SK-N-MC (cell line): ENCODE results near the gene IFFO2.

ENCODE experiments used
- DNase-seq: peaks from one replicate; pipeline ENCODE4 v3.0.0-alpha.2; 2011; ENCODE audit warnings: low read depth, low spot score
- H3K27ac ChIP-seq: fragments of 200-600 bp; sonication (generic); 2 replicates; pipeline ENCODE4 v1.5.1; 2016; ENCODE audit warnings: mixed run types
- H3K36me3 ChIP-seq: fragments of 200-600 bp; sonication (generic); 2 replicates; pipeline ENCODE4 v1.6.1; 2017; ENCODE audit warnings: antibody characterized with exemption, low read length, mixed read lengths; ENCODE audit not compliant: insufficient read depth
- H3K4me3 ChIP-seq: fragments of 200-600 bp; sonication (generic); 2 replicates; pipeline ENCODE4 v1.5.1; 2016
- H3K9ac ChIP-seq: fragments of 200-600 bp; sonication (generic); 2 replicates; pipeline ENCODE4 v1.8.0; 2017; ENCODE audit warnings: mixed run types, mixed read lengths; ENCODE audit not compliant: insufficient read length
- H3K9me3 ChIP-seq: fragments of 200-600 bp; sonication (generic); 2 replicates; pipeline ENCODE4 v1.6.1; 2017; ENCODE audit warnings: low read depth, mild to moderate bottlenecking, antibody characterized with exemption, low read length, moderate library complexity, mixed read lengths
- EZH2 ChIP-seq: fragments of 200-600 bp; sonication (generic); IDR thresholded peaks from one replicate; pipeline ENCODE4 v1.6.1; 2017; ENCODE audit warnings: antibody characterized with exemption
- FOXP2 ChIP-seq: optimal IDR thresholded peaks from 2 replicates; pipeline ENCODE3; 2011; ENCODE audit warnings: mild to moderate bottlenecking, moderate library complexity; ENCODE audit not compliant: insufficient read depth; ENCODE audit errors: extremely low read length, control extremely low read depth
- POLR2AphosphoS5 ChIP-seq: IDR thresholded peaks from 2 replicates; pipeline ENCODE4 v1.6.1; 2012; ENCODE audit warnings: mild to moderate bottlenecking, low read depth, low read length, borderline replicate concordance

The IFFO2 gene

DNA sequence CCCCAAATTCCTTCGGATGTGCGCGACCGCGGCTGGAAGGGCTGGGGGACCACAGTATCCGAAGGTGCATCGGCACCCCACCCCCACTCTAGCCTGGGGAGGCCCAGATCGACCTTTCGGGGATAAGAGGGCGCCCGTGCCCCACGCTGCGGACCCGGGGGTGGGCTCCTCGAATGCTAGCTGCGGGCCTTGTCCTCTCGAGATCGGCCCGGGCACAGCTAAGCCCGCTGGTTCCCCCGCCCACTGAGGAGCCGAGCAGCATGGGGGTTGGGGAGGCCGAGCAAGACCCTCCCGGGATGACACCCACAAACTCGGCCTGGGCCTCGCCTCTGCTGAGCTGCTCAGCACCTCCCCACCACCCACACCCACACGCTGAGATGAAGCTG is 653 bp upstream of the IFFO2 start:
- TF ChIP-seq FOXP2: no peak
- no peak for TF ChIP-seq POLR2AphosphoS5
- TF ChIP-seq EZH2: no peak
- Histone ChIP-seq H3K27ac (no peak overlapping the region), H3K9me3 (no peaks in the 10 kb centered on the region), H3K9ac (peak overlapping the region; percentile 52), H3K36me3 (no peaks in the 10 kb centered on the region), H3K4me3 (peak overlapping the region; percentile 81)
- DNase-seq: no peak

GRCh38 chr1:18955441-18956192 is 859 bp downstream of the IFFO2 start:
- H3K9ac ChIP-seq: peak overlapping the region; percentile 63
- peak overlapping the region; percentile 81 for H3K4me3 ChIP-seq
- H3K36me3 ChIP-seq: no peaks in the 10 kb centered on the region
- no peaks in the 10 kb centered on the region for H3K9me3 ChIP-seq
- no peak for DNase-seq
- no peak overlapping the region for H3K27ac ChIP-seq
- TF ChIP-seq FOXP2 (no peak), EZH2 (no peak), POLR2AphosphoS5 (no peak)

DNA sequence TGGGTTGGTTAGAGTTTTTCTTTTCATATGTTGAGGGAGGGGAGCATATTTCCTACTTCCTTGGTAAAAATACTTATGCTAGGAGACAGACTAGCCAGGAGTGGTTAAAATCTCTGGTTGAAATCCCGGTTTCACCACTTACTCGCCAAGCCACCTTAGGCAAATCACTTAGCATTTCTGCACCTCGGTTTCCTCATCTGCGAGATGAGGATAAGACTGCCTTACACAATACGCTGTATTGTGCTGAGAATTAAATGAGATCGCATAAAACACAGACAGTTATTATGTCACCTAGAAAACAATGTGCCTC is 1.4 kb downstream of the IFFO2 start:
- no peaks in the 10 kb centered on the region for H3K9me3 ChIP-seq
- TF ChIP-seq FOXP2: no peak
- no peak for TF ChIP-seq EZH2
- no peak for TF ChIP-seq POLR2AphosphoS5
- no peak overlapping the region for H3K27ac ChIP-seq
- DNase-seq: no peak
- no peaks in the 10 kb centered on the region for H3K36me3 ChIP-seq
- peak overlapping the region; percentile 81 for H3K4me3 ChIP-seq
- H3K9ac ChIP-seq: peak overlapping the region; percentile 63

- Histone ChIP-seq H3K27ac (no peak overlapping the region), H3K9ac (peak overlapping the region; percentile 58), H3K36me3 (no peaks in the 10 kb centered on the region), H3K9me3 (no peaks in the 10 kb centered on the region), H3K4me3 (peak overlapping the region; percentile 81)
- TF ChIP-seq POLR2AphosphoS5 (no peak), EZH2 (no peak)
- DNase-seq: no peak
These were observed 2.0 kb downstream of the IFFO2 start for GRCh38 chr1:18954270-18955071.

GRCh38 chr1:18953731-18954231 is 2.7 kb downstream of the IFFO2 start:
- Histone ChIP-seq H3K36me3 (no peaks in the 10 kb centered on the region), H3K9ac (no peak overlapping the region), H3K27ac (no peak overlapping the region), H3K4me3 (peak overlapping the region; percentile 81), H3K9me3 (no peaks in the 10 kb centered on the region)
- DNase-seq: no peak
- TF ChIP-seq FOXP2 (no peak), EZH2 (no peak), POLR2AphosphoS5 (no peak)

DNA sequence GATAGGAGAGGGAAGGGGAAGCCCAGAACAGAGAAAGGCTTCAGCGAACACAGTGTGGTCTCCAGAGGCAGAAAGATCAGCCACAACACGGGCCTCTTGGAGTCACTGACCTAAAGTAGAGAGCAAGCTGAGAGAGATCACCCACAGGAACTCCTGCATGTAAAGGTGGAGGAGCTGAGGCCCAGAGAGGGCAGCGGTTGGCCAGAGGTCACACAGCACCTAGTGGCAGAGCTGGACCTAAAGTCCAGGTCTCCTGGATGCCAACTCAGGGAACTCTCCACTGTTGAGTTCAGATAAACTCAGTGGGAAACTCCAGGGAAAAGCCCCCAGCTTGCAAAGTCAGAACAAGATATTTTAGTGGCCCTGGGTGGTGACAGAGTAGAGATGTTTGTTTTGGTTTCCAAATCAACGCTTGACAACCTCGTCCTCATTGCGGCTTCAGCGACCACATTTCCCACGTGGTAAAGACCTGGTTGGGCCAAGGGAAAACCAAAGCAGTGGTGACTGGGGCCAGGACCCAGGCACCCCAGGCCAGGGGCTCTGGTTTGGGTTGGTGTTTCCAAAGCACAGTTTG is 4.6 kb downstream of the IFFO2 start:
- no peaks in the 10 kb centered on the region for H3K9me3 ChIP-seq
- H3K4me3 ChIP-seq: no peak overlapping the region
- peak overlapping the region; percentile 99 for H3K27ac ChIP-seq
- no peak for DNase-seq
- no peak overlapping the region for H3K9ac ChIP-seq
- no peaks in the 10 kb centered on the region for H3K36me3 ChIP-seq
- TF ChIP-seq POLR2AphosphoS5 (no peak), FOXP2 (no peak), EZH2 (no peak)

DNA sequence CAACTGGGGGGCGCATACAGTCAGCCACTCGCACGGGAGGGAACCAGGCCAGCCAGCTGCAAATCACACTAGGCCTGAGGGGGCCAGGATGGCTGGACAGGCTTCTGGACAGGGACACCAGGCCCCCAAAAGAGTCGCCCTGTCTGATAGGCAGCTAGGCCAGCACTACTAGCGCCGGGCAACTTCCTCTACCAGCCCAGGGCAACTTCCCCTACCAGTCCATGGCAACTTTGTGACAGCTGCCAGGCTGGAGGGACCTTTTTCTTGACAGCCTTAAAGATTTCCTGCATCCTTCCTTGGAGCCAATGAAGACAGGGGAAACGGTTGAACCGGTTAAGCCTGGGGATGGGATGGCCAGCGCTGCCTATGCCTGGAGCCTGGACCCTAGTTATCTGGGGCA is 5.1 kb downstream of the IFFO2 start:
- H3K4me3 ChIP-seq: peak overlapping the region; percentile 76
- no peak for DNase-seq
- H3K9me3 ChIP-seq: no peaks in the 10 kb centered on the region
- H3K9ac ChIP-seq: peak overlapping the region; percentile 75
- no peaks in the 10 kb centered on the region for H3K36me3 ChIP-seq
- H3K27ac ChIP-seq: peak overlapping the region; percentile 99
- TF ChIP-seq POLR2AphosphoS5 (no peak), EZH2 (no peak), FOXP2 (no peak)

DNA sequence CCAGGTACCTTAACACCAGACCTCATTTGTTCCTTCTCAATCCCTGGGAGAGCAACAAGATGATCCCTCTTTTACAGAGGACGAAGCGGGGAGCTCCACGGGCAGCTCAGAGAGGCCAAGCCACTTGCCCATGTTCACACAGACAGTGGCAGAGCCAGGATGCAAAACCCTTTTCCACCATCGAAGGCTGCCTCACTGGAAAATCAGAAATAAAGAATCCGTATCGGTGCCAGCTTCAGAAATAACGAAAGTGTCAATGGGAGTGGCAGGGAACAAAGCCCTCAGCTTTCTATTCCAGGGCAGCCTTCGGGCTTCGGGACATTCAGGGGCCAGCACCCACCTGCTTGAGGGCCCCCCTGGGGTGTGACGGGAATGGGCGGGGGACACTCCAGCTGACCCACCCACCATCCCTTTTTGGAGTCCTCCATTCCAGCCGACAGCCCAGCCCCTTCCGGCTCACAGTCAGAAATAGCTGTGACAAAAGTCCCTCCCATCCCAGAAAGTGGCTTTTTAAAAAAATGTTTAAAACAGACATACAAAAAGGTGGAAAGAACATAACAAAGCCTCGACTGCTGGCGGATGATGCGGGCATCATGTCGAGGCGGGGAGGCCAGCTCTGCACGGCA is 6.0 kb downstream of the IFFO2 start:
- Histone ChIP-seq H3K9ac (peak overlapping the region; percentile 75), H3K4me3 (peak overlapping the region; percentile 76), H3K36me3 (no peaks in the 10 kb centered on the region), H3K27ac (peak overlapping the region; percentile 99), H3K9me3 (no peaks in the 10 kb centered on the region)
- TF ChIP-seq POLR2AphosphoS5: peak; percentile 13; the same call in 1 of the 2 replicates
- no peak for TF ChIP-seq EZH2
- TF ChIP-seq FOXP2: no peak
- DNase-seq: no peak
